K562 (cell line): ENCODE measurements around the gene SLC35F4.

Experiments used
- BRD9 ChIP-seq: fragments of 450-650 bp; IDR thresholded peaks from 2 replicates; pipeline ENCODE4 v1.6.1; 2018; ENCODE audit warnings: low read depth; ENCODE audit not compliant: partially characterized antibody
- CTCF ChIP-seq, 3 experiments: IDR thresholded peaks in 2 of 3; conservative IDR thresholded peaks in 1 of 3; 2 replicates each; pipeline ENCODE4 v1.5.1; 2011 to 2012; ENCODE audit warnings: low read length in 3 of 3, mild to moderate bottlenecking in 3 of 3, control low read depth in 2 of 3, improper control_type of control experiment in 1 of 3, inconsistent platforms in 1 of 3, low read depth in 1 of 3, mixed read lengths in 1 of 3, moderate library complexity in 1 of 3; ENCODE audit not compliant: insufficient read depth in 2 of 3
- FOS ChIP-seq: IDR thresholded peaks from 3 replicates; pipeline ENCODE4 v1.6.1; 2011; ENCODE audit not compliant: insufficient read length; ENCODE audit errors: extremely low read depth
- HMG20A ChIP-seq: fragments of 450-650 bp; formaldehyde crosslinking; conservative IDR thresholded peaks from 2 replicates; pipeline ENCODE4 v1.4.0; 2020; ENCODE audit warnings: mild to moderate bottlenecking, mixed read lengths
- JUNB ChIP-seq: fragments of 450-650 bp; formaldehyde crosslinking; conservative IDR thresholded peaks from 2 replicates; pipeline ENCODE4 v1.4.0; 2020; ENCODE audit warnings: mild to moderate bottlenecking
- NFXL1 ChIP-seq: fragments of 450-650 bp; formaldehyde crosslinking; IDR thresholded peaks from 2 replicates; pipeline ENCODE4 v1.4.0; 2021; ENCODE audit warnings: mild to moderate bottlenecking
- USF2 ChIP-seq: sonication (generic); formaldehyde crosslinking; IDR thresholded peaks from 2 replicates; pipeline ENCODE4 v1.5.0; 2020; ENCODE audit warnings: missing genetic modification reagents
- ZNF274 ChIP-seq: IDR thresholded peaks from 2 replicates; pipeline ENCODE4 v1.6.1; 2011; ENCODE audit warnings: low read depth, mild to moderate bottlenecking, low read length, moderate library complexity, borderline replicate concordance
- ZNF717 ChIP-seq: fragments of 250-450 bp; sonication (Bioruptor Pico); IDR thresholded peaks from 2 replicates; pipeline ENCODE4 v1.5.0; 2021

- TF ChIP-seq CTCF (IDR thresholded peaks at IDR 0.05 in 2 of 3, conservative IDR thresholded peaks at IDR 0.05 in 1 of 3; ENCODE audit: insufficient read depth in 2 of 3, low read depth in 1 of 3, low read length in 3 of 3), result no peak
- no peak for TF ChIP-seq USF2 (CRISPR knock-in tag)
- no peak for TF ChIP-seq ZNF274
- no peak for TF ChIP-seq ZNF717
- no peak for TF ChIP-seq HMG20A (CRISPR knock-in tag)
- TF ChIP-seq BRD9, result no peak
- TF ChIP-seq NFXL1 (CRISPR knock-in tag), result no peak
- TF ChIP-seq JUNB, result no peak
- TF ChIP-seq FOS, result no peak
Observed at GRCh38 chr14:57863471-57863870, 2.4 kb downstream of the SLC35F4 start.
